Activated T-cell treated with anti-CD3 and anti-CD28 coated beads, Interleukin-2, amount 50 U/mL, for 4 hours (primary cell): Measurements from ENCODE around the gene NMT1. TPM values are rescaled to one million over a fixed set of nuclear protein-coding genes. Genes with fewer than 3 reads are reported as not detected.
A peak's percentile ranks its signal among the peaks of the same experiment; 100 is the strongest.

Experiments
- ATAC-seq, 2 donors: fragments of 200-7000 bp; cut with Tn5 transposase; one replicate each; pipeline ENCODE4 v1.10.0; 2021
- DNase-seq: peaks from one replicate; pipeline ENCODE4 v3.0.0-alpha.2; 2020
- H3K27me3 Mint-ChIP-seq: one replicate; pipeline ENCODE4 v1.8.0; 2021; ENCODE audit warnings: low read depth, mixed read lengths
- H3K36me3 Mint-ChIP-seq: one replicate; pipeline ENCODE4 v1.8.0; 2022; ENCODE audit warnings: mixed read lengths; ENCODE audit not compliant: insufficient read depth
- H3K4me1 Mint-ChIP-seq: one replicate; pipeline ENCODE4 v1.8.0; 2021; ENCODE audit warnings: low read depth, mixed read lengths
- H3K4me3 Mint-ChIP-seq: one replicate; pipeline ENCODE4 v1.8.0; 2021; ENCODE audit warnings: mild to moderate bottlenecking, moderate library complexity, mixed read lengths
- H3K9me3 Mint-ChIP-seq: one replicate; pipeline ENCODE4 v1.8.0; 2021; ENCODE audit warnings: mixed read lengths
- total RNA-seq, 3 donors: library from RNA; stranded (reverse); gene quantifications; one replicate each; pipeline ENCODE4 v1.2.1, GENCODE V29; 2021

NMT1 gene
- total RNA-seq, 3 donors from 2014 or later: 228 to 255 (median 241) TPM

GRCh38 chr17:45098869-45099616, 37.9 kb downstream of the NMT1 start:
- Mint-ChIP-seq H3K36me3 (peaks cover 35% of the 10 kb centered on the region), H3K4me1 (peaks cover 2% of the 10 kb centered on the region), H3K9me3 (no peaks in the 10 kb centered on the region), H3K4me3 (no peak overlapping the region), H3K27me3 (no peaks in the 10 kb centered on the region)
- DNase-seq: peak; percentile 75
- ATAC-seq: peak; percentile 80 to 88

- peaks cover 36% of the 10 kb centered on the region for H3K36me3 Mint-ChIP-seq
- no peaks in the 10 kb centered on the region for H3K9me3 Mint-ChIP-seq
- DNase-seq (no peak), ATAC-seq (no peak)
- no peaks in the 10 kb centered on the region for H3K27me3 Mint-ChIP-seq
- H3K4me1 Mint-ChIP-seq: peaks cover 2% of the 10 kb centered on the region
- H3K4me3 Mint-ChIP-seq: no peak overlapping the region
Measured at GRCh38 chr17:45101546-45101882, 40.4 kb downstream of the NMT1 start.

- H3K9me3 Mint-ChIP-seq: no peaks in the 10 kb centered on the region
- no peak overlapping the region for H3K4me3 Mint-ChIP-seq
- H3K36me3 Mint-ChIP-seq: peaks cover 33% of the 10 kb centered on the region
- ATAC-seq: no peak
- H3K27me3 Mint-ChIP-seq: no peaks in the 10 kb centered on the region
- no peak for DNase-seq
- peaks cover 2% of the 10 kb centered on the region for H3K4me1 Mint-ChIP-seq
Measured at GRCh38 chr17:45101883-45102811, 41.0 kb downstream of the NMT1 start.

GRCh38 chr17:45102856-45103255, 41.7 kb downstream of the NMT1 start:
- no peaks in the 10 kb centered on the region for H3K27me3 Mint-ChIP-seq
- H3K4me3 Mint-ChIP-seq: no peak overlapping the region
- H3K36me3 Mint-ChIP-seq: peaks cover 31% of the 10 kb centered on the region
- no peaks in the 10 kb centered on the region for H3K9me3 Mint-ChIP-seq
- no peak for ATAC-seq
- DNase-seq: no peak
- H3K4me1 Mint-ChIP-seq: peaks cover 2% of the 10 kb centered on the region

- Mint-ChIP-seq H3K27me3 (no peaks in the 10 kb centered on the region), H3K4me3 (no peak overlapping the region), H3K4me1 (peaks cover 2% of the 10 kb centered on the region), H3K9me3 (no peaks in the 10 kb centered on the region), H3K36me3 (peaks cover 30% of the 10 kb centered on the region)
- no peak for DNase-seq
- ATAC-seq: no peak
Measured at GRCh38 chr17:45103269-45103795, 42.2 kb downstream of the NMT1 start.

GRCh38 chr17:45104029-45104428, 42.9 kb downstream of the NMT1 start:
- DNase-seq (no peak), ATAC-seq (no peak)
- no peaks in the 10 kb centered on the region for H3K9me3 Mint-ChIP-seq
- no peaks in the 10 kb centered on the region for H3K27me3 Mint-ChIP-seq
- H3K4me1 Mint-ChIP-seq: no peaks in the 10 kb centered on the region
- H3K36me3 Mint-ChIP-seq: peaks cover 25% of the 10 kb centered on the region
- H3K4me3 Mint-ChIP-seq: no peak overlapping the region

GRCh38 chr17:45104497-45104896, 43.4 kb downstream of the NMT1 start:
- no peak overlapping the region for H3K4me3 Mint-ChIP-seq
- H3K36me3 Mint-ChIP-seq: peaks cover 24% of the 10 kb centered on the region
- no peaks in the 10 kb centered on the region for H3K27me3 Mint-ChIP-seq
- no peaks in the 10 kb centered on the region for H3K4me1 Mint-ChIP-seq
- DNase-seq (no peak), ATAC-seq (no peak)
- H3K9me3 Mint-ChIP-seq: no peaks in the 10 kb centered on the region

- Mint-ChIP-seq H3K4me1 (no peaks in the 10 kb centered on the region), H3K36me3 (peaks cover 24% of the 10 kb centered on the region), H3K9me3 (no peaks in the 10 kb centered on the region), H3K27me3 (no peaks in the 10 kb centered on the region), H3K4me3 (no peak overlapping the region)
- no peak for ATAC-seq
- DNase-seq: no peak
Measured at GRCh38 chr17:45104907-45105624, 43.9 kb downstream of the NMT1 start.

- ATAC-seq (no peak), DNase-seq (no peak)
- Mint-ChIP-seq H3K9me3 (no peaks in the 10 kb centered on the region), H3K36me3 (peaks cover 24% of the 10 kb centered on the region), H3K4me1 (no peaks in the 10 kb centered on the region), H3K4me3 (no peak overlapping the region), H3K27me3 (no peaks in the 10 kb centered on the region)
Measured at GRCh38 chr17:45106096-45106495, 45.0 kb downstream of the NMT1 start.

GRCh38 chr17:45106582-45106981, 45.5 kb downstream of the NMT1 start:
- no peak overlapping the region for H3K4me3 Mint-ChIP-seq
- H3K9me3 Mint-ChIP-seq: no peaks in the 10 kb centered on the region
- no peaks in the 10 kb centered on the region for H3K4me1 Mint-ChIP-seq
- peaks cover 24% of the 10 kb centered on the region for H3K36me3 Mint-ChIP-seq
- DNase-seq: no peak
- H3K27me3 Mint-ChIP-seq: no peaks in the 10 kb centered on the region
- ATAC-seq: no peak

- Mint-ChIP-seq H3K4me1 (no peaks in the 10 kb centered on the region), H3K27me3 (no peaks in the 10 kb centered on the region), H3K36me3 (peaks cover 21% of the 10 kb centered on the region), H3K9me3 (no peaks in the 10 kb centered on the region), H3K4me3 (no peak overlapping the region)
- ATAC-seq (no peak), DNase-seq (no peak)
Measured at GRCh38 chr17:45107293-45108010, 46.3 kb downstream of the NMT1 start.

GRCh38 chr17:45108051-45108450, 46.9 kb downstream of the NMT1 start:
- no peak overlapping the region for H3K4me3 Mint-ChIP-seq
- DNase-seq (no peak), ATAC-seq (no peak)
- peaks cover 17% of the 10 kb centered on the region for H3K36me3 Mint-ChIP-seq
- H3K9me3 Mint-ChIP-seq: no peaks in the 10 kb centered on the region
- H3K27me3 Mint-ChIP-seq: no peaks in the 10 kb centered on the region
- no peaks in the 10 kb centered on the region for H3K4me1 Mint-ChIP-seq

GRCh38 chr17:45108595-45109521, 47.7 kb downstream of the NMT1 start:
- DNase-seq (no peak), ATAC-seq (no peak)
- Mint-ChIP-seq H3K27me3 (no peaks in the 10 kb centered on the region), H3K9me3 (no peaks in the 10 kb centered on the region), H3K4me3 (no peak overlapping the region), H3K36me3 (peaks cover 13% of the 10 kb centered on the region), H3K4me1 (no peaks in the 10 kb centered on the region)
